Adrenal gland (tissue), 12 donors: ENCODE measurements around the gene GPS1. TPM values are rescaled to one million over a fixed set of nuclear protein-coding genes. Genes with fewer than 3 reads are reported as not detected.

Experiments
- DNase-seq, 7 donors: peaks; one replicate each; pipeline ENCODE4 v3.0.0-alpha.2; 2019 to 2020
- H3K27ac ChIP-seq, 5 donors: fragments of 200-600 bp; sonication (generic) in 4 of 5; 1 replicate in 3 of 5; 2 replicates in 2 of 5; pipeline versions ENCODE4 v1.5.1 to v1.8.0; 2016 to 2020; ENCODE audit warnings: mild to moderate bottlenecking in 1 of 5
- H3K27me3 ChIP-seq: fragments of 200-600 bp; 2 replicates; pipeline ENCODE4 v1.8.0; 2021
- H3K36me3 ChIP-seq, 2 donors: fragments of 200-600 bp; replicated peaks in 1 of 2; 1 replicate in 1 of 2; 2 replicates in 1 of 2; pipeline versions ENCODE4 v1.5.1 to v1.8.0; 2018 to 2022
- H3K4me1 ChIP-seq, 2 donors: fragments of 200-600 bp; replicated peaks in 1 of 2; 1 replicate in 1 of 2; 2 replicates in 1 of 2; pipeline versions ENCODE4 v1.5.1 to v1.8.0; 2018 to 2021
- H3K4me3 ChIP-seq, 4 donors: fragments of 200-600 bp; sonication (generic) in 3 of 4; one replicate each; pipeline ENCODE4 v1.5.1; 2016 to 2018
- H3K9me3 ChIP-seq, 3 donors: fragments of 200-600 bp; sonication (generic) in 1 of 3; replicated peaks in 1 of 3; 1 replicate in 2 of 3; 2 replicates in 1 of 3; pipeline versions ENCODE4 v1.5.1 to v1.8.0; 2016 to 2021
- POLR2A ChIP-seq, 2 donors: fragments of 450-650 bp; IDR thresholded peaks; one replicate each; pipeline ENCODE4 v1.6.1; 2017; ENCODE audit warnings: antibody characterized with exemption in 2 of 2, mild to moderate bottlenecking in 2 of 2, moderate library complexity in 1 of 2
- WGBS, 4 donors: extraction: QIAGEN DNeasy Blood & Tissue Kit in 2 of 4; methylation state at CpG; one replicate each; pipeline versions ENCODE4 v1.1.5 to v1.1.7; 2013 to 2017; 5-methylcytosine and 5-hydroxymethylcytosine counted together
- intact Hi-C, 2 donors: fragments of 100-400 bp; cut with DNase I; formaldehyde crosslinking; loops; one replicate each; pipeline versions ENCODE4 v1.14.1 to v1.15.0; 2022 to 2023
- polyA plus RNA-seq, 3 donors: library from polyadenylated mRNA; stranded (reverse); fragments of 200-250 nt in 2 of 3; fragments of 350-450 nt in 1 of 3; fragmentation: Illumina TruSeq in 1 of 3; extraction: RNeasy Lipid Tissue Mini Kit (QIAGEN cat#74804) in 1 of 3; gene quantifications; one replicate each; pipeline ENCODE4 v1.2.3, GENCODE V29; 2013 to 2014
- total RNA-seq, 9 donors: library from RNA; depleted of rRNA in 4 of 9; stranded (reverse); fragments of >200 nt in 4 of 9; fragments of 120-200 nt in 1 of 9; fragmentation: NEBNext Ultra II Directional in 1 of 9; extraction: Animal tissue kit (Norgen Biotek cat#: 25700) in 1 of 9; gene quantifications; one replicate each; pipeline versions ENCODE4 v1.1.0 to v1.2.4, GENCODE V29; 2013 to 2023
- TF ChIP-seq, protein P1 (sequence below), 6 experiments: fragments of 450-650 bp in 4 of 6; fragments of 200-600 bp in 2 of 6; sonication (generic) in 1 of 6; IDR thresholded peaks; 1 replicate in 5 of 6; 2 replicates in 1 of 6; pipeline versions ENCODE4 v1.5.1 to v1.8.0; 2016 to 2021; ENCODE audit warnings: antibody characterized with exemption in 6 of 6, mild to moderate bottlenecking in 2 of 6, moderate library complexity in 1 of 6
- donor health status: healthy with polysubstance abuse.
- donor health status: Bipolar disorder and iron deficiency.
- donor health status: DM: yes; HTN: yes; CAD: no.
- donor health status: DM: no; HTN: no; CAD: no.
- donor health status: DM: no; HTN: no; CAD: no.
- donor health status: DM: yes; HTN: yes; CAD: no.

The GPS1 gene
- total and polyA plus RNA-seq, 12 donors: 37.4 to 305 (median 113) TPM

DNA sequence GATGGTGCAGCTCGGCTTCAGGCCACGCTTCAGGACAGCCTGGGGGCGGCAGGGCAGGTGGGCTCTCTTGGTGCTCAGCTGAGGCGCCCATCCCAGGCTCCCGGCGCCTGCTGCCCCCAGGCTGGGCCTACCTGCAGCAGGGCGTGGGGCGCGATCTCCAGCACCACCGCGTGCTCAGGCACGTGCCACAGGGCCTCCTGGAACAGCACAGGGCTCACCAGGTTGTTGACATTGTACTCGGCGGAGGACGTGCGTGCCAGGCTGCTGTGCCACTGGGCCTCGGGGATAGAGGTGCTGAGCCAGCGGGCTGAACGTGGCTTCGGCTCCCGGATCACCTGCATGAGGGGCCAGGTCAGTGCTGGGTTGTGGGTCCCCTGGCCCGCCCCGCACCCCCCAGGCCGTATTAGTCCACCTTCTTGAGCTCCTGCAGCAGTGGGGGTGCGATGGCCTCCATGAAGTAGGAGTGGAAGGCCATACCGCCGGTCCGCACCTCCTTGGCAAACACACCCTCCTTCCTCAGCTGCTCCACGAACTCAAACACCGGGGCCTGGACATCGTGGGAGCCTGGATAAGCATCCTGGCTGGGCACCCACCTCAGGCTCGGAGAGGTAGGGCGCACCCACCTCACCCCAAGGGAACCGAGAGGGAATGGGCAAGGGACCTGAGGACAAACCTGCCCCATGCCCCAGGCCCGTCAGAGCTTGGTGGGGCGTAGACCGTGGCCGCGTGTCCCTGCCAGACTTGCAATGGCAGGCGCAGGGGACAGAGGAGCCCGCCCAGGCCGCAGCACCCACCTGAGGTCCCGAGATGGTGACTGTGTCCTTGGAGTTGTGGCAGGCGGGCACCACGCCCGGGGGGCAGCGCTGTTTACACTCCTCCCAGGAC, 37.4 kb downstream of the GPS1 start:
- no peak for TF ChIP-seq POLR2A (IDR thresholded peaks at IDR 0.05)
- TF ChIP-seq, protein P1, sequence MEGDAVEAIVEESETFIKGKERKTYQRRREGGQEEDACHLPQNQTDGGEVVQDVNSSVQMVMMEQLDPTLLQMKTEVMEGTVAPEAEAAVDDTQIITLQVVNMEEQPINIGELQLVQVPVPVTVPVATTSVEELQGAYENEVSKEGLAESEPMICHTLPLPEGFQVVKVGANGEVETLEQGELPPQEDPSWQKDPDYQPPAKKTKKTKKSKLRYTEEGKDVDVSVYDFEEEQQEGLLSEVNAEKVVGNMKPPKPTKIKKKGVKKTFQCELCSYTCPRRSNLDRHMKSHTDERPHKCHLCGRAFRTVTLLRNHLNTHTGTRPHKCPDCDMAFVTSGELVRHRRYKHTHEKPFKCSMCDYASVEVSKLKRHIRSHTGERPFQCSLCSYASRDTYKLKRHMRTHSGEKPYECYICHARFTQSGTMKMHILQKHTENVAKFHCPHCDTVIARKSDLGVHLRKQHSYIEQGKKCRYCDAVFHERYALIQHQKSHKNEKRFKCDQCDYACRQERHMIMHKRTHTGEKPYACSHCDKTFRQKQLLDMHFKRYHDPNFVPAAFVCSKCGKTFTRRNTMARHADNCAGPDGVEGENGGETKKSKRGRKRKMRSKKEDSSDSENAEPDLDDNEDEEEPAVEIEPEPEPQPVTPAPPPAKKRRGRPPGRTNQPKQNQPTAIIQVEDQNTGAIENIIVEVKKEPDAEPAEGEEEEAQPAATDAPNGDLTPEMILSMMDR (IDR thresholded peaks at IDR 0.05): no peak
- 91 to 94% (median 93%) methylated on average over 9 to 47 of the region's 47 CpGs for WGBS, 4 donors
- DNase-seq: no peak
- H3K4me1 ChIP-seq: no peaks in the 10 kb centered on the region
- H3K4me3 ChIP-seq: no peak overlapping the region
- no peaks in the 10 kb centered on the region for H3K9me3 ChIP-seq
- peaks cover 0 to 100% of the 10 kb centered on the region in 2 donors for H3K36me3 ChIP-seq
- intact Hi-C loops: no loop called here
- no peaks in the 10 kb centered on the region for H3K27me3 ChIP-seq
- no peak overlapping the region for H3K27ac ChIP-seq

DNA sequence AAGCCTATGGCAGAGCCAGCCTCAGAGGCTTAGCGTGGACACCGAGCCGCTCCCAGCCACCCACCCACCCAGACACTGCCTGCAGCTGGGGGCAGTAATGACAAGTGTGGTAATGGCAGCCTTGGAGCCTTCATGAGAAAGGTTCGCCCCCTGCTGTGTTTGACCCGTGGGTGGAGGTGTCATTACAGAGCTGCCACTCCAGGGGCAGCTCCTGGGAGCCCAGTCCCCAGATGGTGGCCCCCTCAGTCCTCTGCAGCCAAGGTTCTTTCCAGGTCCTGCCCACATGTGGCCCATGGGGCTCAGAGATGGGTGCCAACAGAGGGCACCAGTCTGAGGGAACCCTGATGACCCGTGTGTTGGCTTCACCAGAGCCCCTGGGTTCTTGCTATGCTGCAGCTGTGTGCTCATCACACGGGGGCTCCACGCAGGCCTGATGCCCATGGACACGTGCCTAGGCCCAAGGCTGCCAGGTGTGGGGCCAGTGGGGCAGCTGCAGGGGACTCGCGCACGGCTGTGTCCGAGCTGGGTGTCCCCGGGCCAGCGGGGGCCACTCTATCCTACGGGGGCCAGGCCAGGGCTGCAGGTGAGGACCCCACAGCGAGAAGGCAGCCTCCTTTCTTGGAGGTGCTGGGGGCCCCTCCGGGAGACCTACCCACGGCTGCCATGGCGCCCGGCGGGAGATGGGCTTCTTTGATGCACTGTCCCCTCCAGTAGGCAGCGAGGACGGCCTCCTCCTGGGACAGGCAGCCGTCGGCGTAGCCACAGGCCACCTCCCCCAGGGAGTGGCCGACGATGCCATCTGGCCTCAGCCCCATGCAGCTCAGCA, 38.2 kb downstream of the GPS1 start:
- no peak for DNase-seq
- intact Hi-C loops: no loop called here
- H3K9me3 ChIP-seq: no peaks in the 10 kb centered on the region
- H3K36me3 ChIP-seq: peaks cover 0 to 99% of the 10 kb centered on the region in 2 donors
- H3K4me1 ChIP-seq: no peaks in the 10 kb centered on the region
- no peak for TF ChIP-seq POLR2A (IDR thresholded peaks at IDR 0.05)
- TF ChIP-seq, protein P1 (IDR thresholded peaks at IDR 0.05): no peak
- H3K4me3 ChIP-seq: no peak overlapping the region
- H3K27me3 ChIP-seq: no peaks in the 10 kb centered on the region
- H3K27ac ChIP-seq: no peak overlapping the region
- 88 to 92% (median 91%) methylated on average over 6 to 29 of the region's 29 CpGs; no CpG with 5 or more reads in 1 of the 4 donors for WGBS, 4 donors

DNA sequence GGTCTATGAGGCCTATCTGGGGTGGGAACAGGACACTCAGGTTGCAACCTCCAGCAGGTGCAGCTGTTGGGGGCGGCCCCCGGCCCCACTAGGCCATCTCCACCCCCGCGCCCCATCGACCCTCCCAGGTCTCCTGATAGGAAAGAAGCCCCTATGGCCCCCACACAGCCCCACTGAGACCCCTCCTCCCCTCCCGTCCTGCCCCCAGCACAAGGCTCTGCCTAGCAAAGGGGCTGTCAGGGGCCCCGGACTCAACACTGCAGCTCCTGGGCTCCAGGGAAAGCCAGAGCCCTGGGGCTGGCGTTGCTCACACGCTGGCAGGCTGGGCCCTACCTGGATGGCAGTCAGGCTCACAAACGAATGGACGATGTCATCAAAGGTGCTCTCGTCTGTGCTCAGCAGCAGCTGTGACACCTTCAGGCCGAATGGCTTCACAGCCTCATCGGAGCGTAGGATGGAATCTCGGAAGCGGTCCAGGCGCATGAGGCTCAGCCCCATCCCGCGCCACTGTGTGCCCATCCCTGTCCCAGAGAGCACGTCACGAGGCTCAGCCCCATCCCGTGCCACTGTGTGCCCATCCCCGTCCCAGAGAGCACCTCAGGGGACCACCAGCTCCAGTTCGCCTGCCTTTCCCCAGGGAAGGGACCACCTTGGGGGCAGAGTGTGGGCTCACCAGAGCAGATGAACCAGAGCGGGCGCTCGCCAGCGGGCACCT, 39.0 kb downstream of the GPS1 start:
- no peaks in the 10 kb centered on the region for H3K4me1 ChIP-seq
- 93 to 94% (median 93%) methylated on average over 18 to 29 of the region's 29 CpGs for WGBS, 4 donors
- H3K4me3 ChIP-seq: no peak overlapping the region
- no peak for TF ChIP-seq POLR2A (IDR thresholded peaks at IDR 0.05)
- TF ChIP-seq, protein P1 (IDR thresholded peaks at IDR 0.05): no peak
- peaks cover 0 to 97% of the 10 kb centered on the region in 2 donors for H3K36me3 ChIP-seq
- H3K27ac ChIP-seq: no peak overlapping the region
- intact Hi-C loops: no loop called here
- H3K27me3 ChIP-seq: no peaks in the 10 kb centered on the region
- no peaks in the 10 kb centered on the region for H3K9me3 ChIP-seq
- DNase-seq: no peak
